K562 (cell line): Measurements from ENCODE around the gene PHLDA3. TPM values are rescaled to one million over a fixed set of nuclear protein-coding genes. Genes with fewer than 3 reads are reported as not detected.
A peak's percentile ranks its signal among the peaks of the same experiment; 100 is the strongest.

Experiments used
- ATAC-seq: fragments of 200-7000 bp; cut with Tn5 transposase; 3 replicates; pipeline ENCODE4 v1.9.1; 2020; ENCODE audit warnings: moderate library complexity
- BruUV-seq: library from RNA; stranded (reverse); fragments of 400-500 nt; replicated peaks from 2 replicates; lab custom pipeline; 2021; lab: Mats Ljungman, UMichigan
- CTCF ChIA-PET: fragments of 300-600 bp; formaldehyde crosslinking; extraction: SDS; loops from one replicate; lab custom pipeline; 2021; ENCODE audit warnings: low intra/inter-chr PET ratio; lab: Yijun Ruan, JAX
- POLR2A ChIA-PET: fragments of 300-600, 350-650 bp; sonication (Branson Sonifier 250); formaldehyde crosslinking; extraction: SDS; loops from one replicate; lab custom pipeline; 2021; ENCODE audit warnings: antibody characterized with exemption, inconsistent platforms; lab: Yijun Ruan, JAX
- DNase-seq, 4 experiments: peaks; one replicate each; pipeline versions ENCODE4 v3.0.0 to v3.0.0-alpha.2; 2011 to 2018; ENCODE audit warnings: low spot score in 3 of 4, mixed read lengths in 3 of 4; ENCODE audit errors: extremely low read depth in 1 of 4
- FAIRE-seq: peaks from 2 replicates; lab custom pipeline; 2011; peaks lifted over from hg19 to GRCh38; lab: Jason Lieb, UNC
- H2AFZ ChIP-seq: 2 replicates; pipeline ENCODE4 v1.6.0; 2011; ENCODE audit warnings: low read depth, low read length, control low read depth, inconsistent platforms
- H3K27ac ChIP-seq: fragments of 200-600 bp; 3 replicates; pipeline ENCODE4 v1.8.0; 2011; ENCODE audit warnings: low read depth, mild to moderate bottlenecking, control low read depth, inconsistent platforms, low read length, moderate library complexity, mixed read lengths; ENCODE audit errors: extremely low read depth
- H3K27me3 ChIP-seq, 2 experiments: fragments of 300-600 bp in 1 of 2; 2 replicates in 1 of 2; 3 replicates in 1 of 2; pipeline versions ENCODE4 v1.6.0 to v1.8.0; 2011; ENCODE audit warnings: inconsistent platforms in 2 of 2, low read length in 2 of 2, mild to moderate bottlenecking in 1 of 2, mixed read lengths in 1 of 2, moderate library complexity in 1 of 2; ENCODE audit not compliant: control insufficient read depth in 2 of 2, insufficient read depth in 2 of 2
- H3K36me3 ChIP-seq: fragments of 300-600 bp; 3 replicates; pipeline ENCODE4 v1.8.0; 2011; ENCODE audit warnings: mild to moderate bottlenecking, low read length, inconsistent platforms; ENCODE audit not compliant: control insufficient read depth, insufficient read depth
- H3K4me1 ChIP-seq, 2 experiments: fragments of 200-600 bp in 1 of 2; replicated peaks in 1 of 2; 2 replicates in 1 of 2; 3 replicates in 1 of 2; pipeline versions ENCODE4 v1.5.1 to v1.8.0; 2011; ENCODE audit warnings: inconsistent platforms in 2 of 2, low read length in 2 of 2, mild to moderate bottlenecking in 1 of 2, mixed read lengths in 1 of 2, moderate library complexity in 1 of 2; ENCODE audit not compliant: control insufficient read depth in 2 of 2, insufficient read depth in 2 of 2
- H3K4me2 ChIP-seq: 2 replicates; pipeline ENCODE4 v1.6.1; 2011; ENCODE audit warnings: low read length, control low read depth, inconsistent platforms, mixed read lengths; ENCODE audit not compliant: insufficient read depth
- H3K4me3 ChIP-seq: fragments of 200-600 bp; sonication (generic), shearing (Covaris generic); 2 replicates; pipeline ENCODE4 v1.5.1; 2016; ENCODE audit warnings: control low read depth, inconsistent platforms
- H3K79me2 ChIP-seq: fragments of 200-600 bp; 3 replicates; pipeline ENCODE4 v1.8.0; 2011; ENCODE audit warnings: low read length, inconsistent platforms; ENCODE audit not compliant: control insufficient read depth, insufficient read depth
- H3K9ac ChIP-seq, 2 experiments: 2 replicates each; pipeline versions ENCODE4 v1.6.0 to v1.6.1; 2011; ENCODE audit warnings: low read depth in 2 of 2, low read length in 2 of 2, control low read depth in 1 of 2, inconsistent platforms in 1 of 2, mild to moderate bottlenecking in 1 of 2, mixed read lengths in 1 of 2; ENCODE audit not compliant: insufficient read depth in 1 of 2
- H3K9me1 ChIP-seq: one replicate; pipeline ENCODE4 v1.6.0; 2011; ENCODE audit warnings: inconsistent platforms, mild to moderate bottlenecking, low read length, moderate library complexity; ENCODE audit not compliant: control insufficient read depth, insufficient read depth
- H3K9me3 ChIP-seq: replicated peaks from 2 replicates; pipeline ENCODE4 v1.5.1; 2011; ENCODE audit warnings: low read depth, low read length, inconsistent platforms; ENCODE audit not compliant: control insufficient read depth, insufficient read depth
- H4K20me1 ChIP-seq: replicated peaks from 2 replicates; pipeline ENCODE4 v1.6.1; 2011; ENCODE audit warnings: low read length, inconsistent platforms, mixed read lengths; ENCODE audit not compliant: control insufficient read depth, insufficient read depth
- CBX3 ChIP-seq, 2 experiments: IDR thresholded peaks; 1 replicate in 1 of 2; 2 replicates in 1 of 2; pipeline ENCODE4 v1.6.1; 2012; ENCODE audit warnings: inconsistent platforms in 2 of 2, low read length in 2 of 2, borderline replicate concordance in 1 of 2, control low read depth in 1 of 2
- CCNT2 ChIP-seq: IDR thresholded peaks from 2 replicates; pipeline ENCODE4 v1.6.1; 2011; ENCODE audit warnings: borderline replicate concordance, low read depth, mild to moderate bottlenecking, moderate library complexity, mixed read lengths, low read length; ENCODE audit not compliant: insufficient read length; ENCODE audit errors: extremely low read depth
- NFIC ChIP-seq: fragments of 450-650 bp; IDR thresholded peaks from 2 replicates; pipeline ENCODE4 v1.6.1; 2017; ENCODE audit warnings: mild to moderate bottlenecking, inconsistent platforms
- RBM17 ChIP-seq: fragments of 200-400 bp; formaldehyde crosslinking; IDR thresholded peaks from 2 replicates; pipeline ENCODE4 v1.6.1; 2017; ENCODE audit warnings: low read depth, mild to moderate bottlenecking, low read length, borderline replicate concordance
- YY1 ChIP-seq, 3 experiments: IDR thresholded peaks; 2 replicates each; pipeline ENCODE4 v1.6.1; 2011; ENCODE audit warnings: low read length in 2 of 3, mild to moderate bottlenecking in 2 of 3, moderate library complexity in 2 of 3, borderline replicate concordance in 1 of 3, control low read depth in 1 of 3, low read depth in 1 of 3; ENCODE audit not compliant: insufficient read depth in 3 of 3, insufficient replicate concordance in 2 of 3, control insufficient read depth in 1 of 3, insufficient read length in 1 of 3; ENCODE audit errors: extremely low read depth in 1 of 3
- ZNF121 ChIP-seq: sonication (generic); formaldehyde crosslinking; conservative IDR thresholded peaks from 2 replicates; pipeline ENCODE4 v1.8.0; 2022; ENCODE audit warnings: missing genetic modification reagents
- WGBS: fragments of 100-300 bp; shearing (Covaris generic); methylation state at CpG from one replicate; pipeline ENCODE4 v1.1.6; 2016; ENCODE audit warnings: low coverage, mixed read lengths; ENCODE audit not compliant: insufficient coverage; ENCODE audit errors: missing lambda C conversion rate; 5-methylcytosine and 5-hydroxymethylcytosine counted together
- in situ Hi-C: fragments of 300-500 bp; cut with MboI; formaldehyde crosslinking; loops from 4 replicates; pipeline ENCODE4 v1.15.0; 2018; ENCODE audit warnings: inconsistent platforms, mixed read lengths
- intact Hi-C: fragments of 100-400 bp; cut with micrococcal nuclease; formaldehyde crosslinking; loops from 2 replicates; pipeline ENCODE4 v1.14.2; 2022
- polyA plus RNA-seq, 8 experiments: library from polyadenylated mRNA; depleted of rRNA in 4 of 8; stranded (reverse) in 5 of 8; unstranded in 3 of 8; fragments of >200 nt; fragmentation: Nextera tagmentation in 2 of 8; fragmentation: Illumina TruSeq in 1 of 8; extraction: Ambion mirVana in 2 of 8; extraction: Trizol in 1 of 8; gene quantifications; 2 replicates each; pipeline versions ENCODE4 v1.2.1 to v1.2.3, GENCODE V29; 2011 to 2014; ENCODE audit warnings: inconsistent platforms in 1 of 8, missing spikeins in 1 of 8
- total RNA-seq, 7 experiments: library from RNA; depleted of rRNA in 6 of 7; stranded (reverse); fragments of >200 nt in 6 of 7; fragmentation: Illumina TruSeq in 2 of 7; extraction: Trizol in 2 of 7; gene quantifications; 2 replicates each; pipeline versions ENCODE4 v1.2.1 to v1.2.3, GENCODE V29; 2011 to 2021; ENCODE audit warnings: low replicate concordance in 1 of 7
- TF ChIP-seq, protein P1 (sequence below), 2 experiments: fragments of 450-650 bp; conservative IDR thresholded peaks; 2 replicates each; pipeline ENCODE4 v1.6.1; 2017; ENCODE audit warnings: mild to moderate bottlenecking in 2 of 2, moderate library complexity in 2 of 2
- TF ChIP-seq, protein P2 (sequence below): fragments of 250-450 bp; sonication (Bioruptor Pico); IDR thresholded peaks from 2 replicates; pipeline ENCODE4 v1.4.0; 2020; ENCODE audit warnings: mild to moderate bottlenecking, moderate library complexity

PHLDA3 gene
- total and polyA plus RNA-seq, 9 of the 15 experiments (the other 6 are each of a cell fraction or from before 2014, with no cell fraction given) = 0.11 to 0.27 TPM; not detected in 7

DNA sequence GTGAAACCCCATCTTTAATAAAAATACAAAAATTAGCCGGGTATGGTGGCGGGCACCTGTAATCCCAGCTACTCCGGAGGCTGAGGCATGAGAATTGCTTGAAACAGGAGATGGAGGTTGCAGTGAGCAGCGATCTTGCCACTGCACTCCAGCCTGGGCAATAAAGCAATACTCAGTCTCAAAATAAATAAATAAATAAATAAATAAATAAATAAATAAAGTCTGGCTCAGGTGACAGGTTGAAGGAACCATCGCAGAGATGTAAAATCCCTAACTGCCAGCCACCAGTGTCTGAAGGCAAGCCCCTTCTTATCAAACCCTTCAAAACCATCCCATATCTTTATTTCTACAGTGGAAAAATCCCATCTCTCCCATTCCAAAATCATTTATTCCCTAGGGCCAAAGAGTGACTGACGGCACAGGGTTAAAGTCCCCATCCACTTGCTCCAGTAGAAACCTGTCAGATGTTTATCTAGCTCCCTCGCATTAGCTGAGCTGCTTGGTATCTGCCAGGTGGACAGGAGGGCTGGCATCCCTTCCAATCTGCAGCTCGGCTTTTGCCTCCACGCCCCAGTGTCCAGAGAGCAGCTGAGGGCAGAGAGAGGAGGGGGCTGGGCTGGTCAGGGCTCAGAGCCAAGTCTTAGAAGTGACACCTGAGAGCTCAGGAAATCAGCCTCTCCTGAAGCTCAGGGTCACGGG is 33.0 kb upstream of the PHLDA3 start:
- WGBS = 27% methylated on average over 10 of the region's 10 CpGs
- FAIRE-seq (no peak), ATAC-seq (no peak), DNase-seq (no peak)
- H4K20me1 ChIP-seq = no peaks in the 10 kb centered on the region
- H3K9ac ChIP-seq = no peak overlapping the region
- H3K36me3 ChIP-seq = no peaks in the 10 kb centered on the region
- no peaks in the 10 kb centered on the region for H3K79me2 ChIP-seq
- H3K4me2 ChIP-seq = no peak overlapping the region
- H2AFZ ChIP-seq = no peak overlapping the region
- CTCF ChIA-PET = no interaction called here
- POLR2A ChIA-PET = interaction anchor here (0.7 to 3.4 kb wide), 6 partner anchors 9 to 147 kb away, joined by 3 to 14 read pairs (median 4); no protein-coding TSS in a partner anchor
- H3K4me1 ChIP-seq = peaks cover 6 to 9% of the 10 kb centered on the region in 2 experiments; a peak in 4 of 5 replicates
- H3K9me1 ChIP-seq = no peaks in the 10 kb centered on the region
- in situ Hi-C loops = no loop called here
- intact Hi-C loops = no loop called here
- TF ChIP-seq CCNT2 = no peak
- TF ChIP-seq, protein P1, sequence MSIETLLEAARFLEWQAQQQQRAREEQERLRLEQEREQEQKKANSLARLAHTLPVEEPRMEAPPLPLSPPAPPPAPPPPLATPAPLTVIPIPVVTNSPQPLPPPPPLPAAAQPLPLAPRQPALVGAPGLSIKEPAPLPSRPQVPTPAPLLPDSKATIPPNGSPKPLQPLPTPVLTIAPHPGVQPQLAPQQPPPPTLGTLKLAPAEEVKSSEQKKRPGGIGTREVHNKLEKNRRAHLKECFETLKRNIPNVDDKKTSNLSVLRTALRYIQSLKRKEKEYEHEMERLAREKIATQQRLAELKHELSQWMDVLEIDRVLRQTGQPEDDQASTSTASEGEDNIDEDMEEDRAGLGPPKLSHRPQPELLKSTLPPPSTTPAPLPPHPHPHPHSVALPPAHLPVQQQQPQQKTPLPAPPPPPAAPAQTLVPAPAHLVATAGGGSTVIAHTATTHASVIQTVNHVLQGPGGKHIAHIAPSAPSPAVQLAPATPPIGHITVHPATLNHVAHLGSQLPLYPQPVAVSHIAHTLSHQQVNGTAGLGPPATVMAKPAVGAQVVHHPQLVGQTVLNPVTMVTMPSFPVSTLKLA (conservative IDR thresholded peaks at IDR 0.05) = no peak
- no peak for TF ChIP-seq ZNF121
- TF ChIP-seq YY1 (IDR thresholded peaks at IDR 0.05; ENCODE audit: borderline replicate concordance in 1 of 3, control insufficient read depth in 1 of 3, extremely low read depth in 1 of 3, insufficient read depth in 3 of 3, insufficient read length in 1 of 3, insufficient replicate concordance in 2 of 3, low read depth in 1 of 3, low read length in 2 of 3) = no peak
- no peak for TF ChIP-seq RBM17
- no peak for TF ChIP-seq CBX3 (IDR thresholded peaks at IDR 0.05; ENCODE audit: borderline replicate concordance in 1 of 2, low read length in 2 of 2)
- TF ChIP-seq, protein P2, sequence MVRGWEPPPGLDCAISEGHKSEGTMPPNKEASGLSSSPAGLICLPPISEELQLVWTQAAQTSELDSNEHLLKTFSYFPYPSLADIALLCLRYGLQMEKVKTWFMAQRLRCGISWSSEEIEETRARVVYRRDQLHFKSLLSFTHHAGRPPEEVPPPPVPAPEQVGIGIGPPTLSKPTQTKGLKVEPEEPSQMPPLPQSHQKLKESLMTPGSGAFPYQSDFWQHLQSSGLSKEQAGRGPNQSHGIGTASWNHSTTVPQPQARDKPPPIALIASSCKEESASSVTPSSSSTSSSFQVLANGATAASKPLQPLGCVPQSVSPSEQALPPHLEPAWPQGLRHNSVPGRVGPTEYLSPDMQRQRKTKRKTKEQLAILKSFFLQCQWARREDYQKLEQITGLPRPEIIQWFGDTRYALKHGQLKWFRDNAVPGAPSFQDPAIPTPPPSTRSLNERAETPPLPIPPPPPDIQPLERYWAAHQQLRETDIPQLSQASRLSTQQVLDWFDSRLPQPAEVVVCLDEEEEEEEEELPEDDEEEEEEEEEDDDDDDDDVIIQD (CRISPR knock-in tag) = no peak
- TF ChIP-seq NFIC = 0 out of 2 replicates have a peak, but pooled peaks have one; percentile 21
- H3K4me3 ChIP-seq = no peak overlapping the region
- no TSS peak for BruUV-seq
- H3K9me3 ChIP-seq = no peaks in the 10 kb centered on the region
- no peak overlapping the region for H3K27ac ChIP-seq
- H3K27me3 ChIP-seq = peaks cover 0 to 20% of the 10 kb centered on the region in 2 experiments; a peak in 1 of 5 replicates
